ENCODE measurements around the gene UBE2R2.
"Not testable (repeated sequence)": the region's sequence is repeated elsewhere in the genome, so short reads cannot be mapped to it uniquely, and the experiment has no call there.

GRCh38 chr9:33793496-33793895 lies 23.5 kb upstream of the UBE2R2 start:
- not testable (repeated sequence) for TF ChIP-seq POLR2A (IDR thresholded peaks at IDR 0.05; ENCODE audit: low read length); GATA1 (IDR thresholded peaks at IDR 0.05; ENCODE audit: low read depth, low read length)

Data from erythroblast (primary cell).